Measurements from ENCODE around the gene C5. TPM values are rescaled to one million over a fixed set of nuclear protein-coding genes. Genes with fewer than 3 reads are reported as not detected.

Gene C5
- total RNA-seq, 1 experiment from 2014 or later = 0.57 TPM

DNA sequence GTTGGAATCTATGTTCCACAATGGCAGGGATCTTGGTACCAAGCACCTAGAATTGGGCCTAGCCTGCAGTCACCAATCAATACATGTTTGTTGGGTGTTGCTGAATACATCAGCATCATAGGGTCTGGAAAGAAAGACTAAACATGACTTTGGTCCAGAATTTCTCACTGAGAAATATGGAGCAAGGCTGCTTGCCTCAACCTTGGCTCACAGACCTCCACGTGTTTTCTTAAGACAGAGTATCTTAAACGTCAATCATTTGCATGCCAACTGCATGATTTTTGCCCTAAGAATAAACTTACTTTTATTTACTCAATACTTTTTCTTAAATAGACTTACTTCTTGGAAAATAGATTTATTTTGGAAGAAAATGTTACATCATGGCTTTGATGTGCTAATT is 100.8 kb downstream of the C5 start (continued):
- TF ChIP-seq, protein P1, sequence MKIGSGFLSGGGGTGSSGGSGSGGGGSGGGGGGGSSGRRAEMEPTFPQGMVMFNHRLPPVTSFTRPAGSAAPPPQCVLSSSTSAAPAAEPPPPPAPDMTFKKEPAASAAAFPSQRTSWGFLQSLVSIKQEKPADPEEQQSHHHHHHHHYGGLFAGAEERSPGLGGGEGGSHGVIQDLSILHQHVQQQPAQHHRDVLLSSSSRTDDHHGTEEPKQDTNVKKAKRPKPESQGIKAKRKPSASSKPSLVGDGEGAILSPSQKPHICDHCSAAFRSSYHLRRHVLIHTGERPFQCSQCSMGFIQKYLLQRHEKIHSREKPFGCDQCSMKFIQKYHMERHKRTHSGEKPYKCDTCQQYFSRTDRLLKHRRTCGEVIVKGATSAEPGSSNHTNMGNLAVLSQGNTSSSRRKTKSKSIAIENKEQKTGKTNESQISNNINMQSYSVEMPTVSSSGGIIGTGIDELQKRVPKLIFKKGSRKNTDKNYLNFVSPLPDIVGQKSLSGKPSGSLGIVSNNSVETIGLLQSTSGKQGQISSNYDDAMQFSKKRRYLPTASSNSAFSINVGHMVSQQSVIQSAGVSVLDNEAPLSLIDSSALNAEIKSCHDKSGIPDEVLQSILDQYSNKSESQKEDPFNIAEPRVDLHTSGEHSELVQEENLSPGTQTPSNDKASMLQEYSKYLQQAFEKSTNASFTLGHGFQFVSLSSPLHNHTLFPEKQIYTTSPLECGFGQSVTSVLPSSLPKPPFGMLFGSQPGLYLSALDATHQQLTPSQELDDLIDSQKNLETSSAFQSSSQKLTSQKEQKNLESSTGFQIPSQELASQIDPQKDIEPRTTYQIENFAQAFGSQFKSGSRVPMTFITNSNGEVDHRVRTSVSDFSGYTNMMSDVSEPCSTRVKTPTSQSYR (CRISPR knock-in tag; IDR thresholded peaks at IDR 0.05) = no peak
- TF ChIP-seq, protein P2, sequence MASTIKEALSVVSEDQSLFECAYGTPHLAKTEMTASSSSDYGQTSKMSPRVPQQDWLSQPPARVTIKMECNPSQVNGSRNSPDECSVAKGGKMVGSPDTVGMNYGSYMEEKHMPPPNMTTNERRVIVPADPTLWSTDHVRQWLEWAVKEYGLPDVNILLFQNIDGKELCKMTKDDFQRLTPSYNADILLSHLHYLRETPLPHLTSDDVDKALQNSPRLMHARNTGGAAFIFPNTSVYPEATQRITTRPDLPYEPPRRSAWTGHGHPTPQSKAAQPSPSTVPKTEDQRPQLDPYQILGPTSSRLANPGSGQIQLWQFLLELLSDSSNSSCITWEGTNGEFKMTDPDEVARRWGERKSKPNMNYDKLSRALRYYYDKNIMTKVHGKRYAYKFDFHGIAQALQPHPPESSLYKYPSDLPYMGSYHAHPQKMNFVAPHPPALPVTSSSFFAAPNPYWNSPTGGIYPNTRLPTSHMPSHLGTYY (CRISPR knock-in tag; IDR thresholded peaks at IDR 0.05) = no peak

DNA sequence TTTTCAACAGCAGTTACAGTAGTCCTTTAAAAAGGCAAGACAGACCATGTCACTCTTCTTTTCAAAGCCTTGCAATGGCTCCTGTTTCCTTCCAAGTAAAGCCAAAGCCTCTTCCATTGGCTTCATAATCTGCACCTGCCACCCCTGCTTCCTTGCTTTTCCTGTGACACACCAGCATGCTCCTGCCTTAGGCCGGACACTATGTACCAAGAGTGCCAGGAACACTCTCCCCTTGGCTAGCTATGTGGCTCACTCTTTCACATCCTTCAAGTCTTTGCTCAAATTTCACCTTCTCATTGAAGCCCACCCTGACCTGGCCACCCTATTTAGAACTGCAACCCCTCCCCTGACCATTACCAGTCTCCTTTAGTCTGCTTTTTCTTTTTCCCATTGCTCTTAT is 101.3 kb downstream of the C5 start:
- ATAC-seq = no peak
- ChIA-PET CTCF (no interaction called here), POLR2A (no interaction called here)
- Mint-ChIP-seq H3K27me3 (ENCODE audit: low read depth) (no peaks in the 10 kb centered on the region), H3K4me3 (no peak overlapping the region), H3K4me1 (peaks cover 21% of the 10 kb centered on the region), H3K27ac (no peak overlapping the region), H3K9me3 (no peaks in the 10 kb centered on the region), H3K36me3 (no peaks in the 10 kb centered on the region)
- TF ChIP-seq, protein P3, sequence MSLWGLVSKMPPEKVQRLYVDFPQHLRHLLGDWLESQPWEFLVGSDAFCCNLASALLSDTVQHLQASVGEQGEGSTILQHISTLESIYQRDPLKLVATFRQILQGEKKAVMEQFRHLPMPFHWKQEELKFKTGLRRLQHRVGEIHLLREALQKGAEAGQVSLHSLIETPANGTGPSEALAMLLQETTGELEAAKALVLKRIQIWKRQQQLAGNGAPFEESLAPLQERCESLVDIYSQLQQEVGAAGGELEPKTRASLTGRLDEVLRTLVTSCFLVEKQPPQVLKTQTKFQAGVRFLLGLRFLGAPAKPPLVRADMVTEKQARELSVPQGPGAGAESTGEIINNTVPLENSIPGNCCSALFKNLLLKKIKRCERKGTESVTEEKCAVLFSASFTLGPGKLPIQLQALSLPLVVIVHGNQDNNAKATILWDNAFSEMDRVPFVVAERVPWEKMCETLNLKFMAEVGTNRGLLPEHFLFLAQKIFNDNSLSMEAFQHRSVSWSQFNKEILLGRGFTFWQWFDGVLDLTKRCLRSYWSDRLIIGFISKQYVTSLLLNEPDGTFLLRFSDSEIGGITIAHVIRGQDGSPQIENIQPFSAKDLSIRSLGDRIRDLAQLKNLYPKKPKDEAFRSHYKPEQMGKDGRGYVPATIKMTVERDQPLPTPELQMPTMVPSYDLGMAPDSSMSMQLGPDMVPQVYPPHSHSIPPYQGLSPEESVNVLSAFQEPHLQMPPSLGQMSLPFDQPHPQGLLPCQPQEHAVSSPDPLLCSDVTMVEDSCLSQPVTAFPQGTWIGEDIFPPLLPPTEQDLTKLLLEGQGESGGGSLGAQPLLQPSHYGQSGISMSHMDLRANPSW (CRISPR knock-in tag; conservative IDR thresholded peaks at IDR 0.05; ENCODE audit: low read depth) = no peak
- no peak for TF ChIP-seq OVOL2 (CRISPR knock-in tag; IDR thresholded peaks at IDR 0.05; ENCODE audit: borderline replicate concordance)
- no peak for TF ChIP-seq PRRX2 (CRISPR knock-in tag; IDR thresholded peaks at IDR 0.05)
- no peak for TF ChIP-seq FOXJ3 (CRISPR knock-in tag; IDR thresholded peaks at IDR 0.05; ENCODE audit: borderline replicate concordance)
- no peak for TF ChIP-seq SMAD4 (CRISPR knock-in tag; IDR thresholded peaks at IDR 0.05)
- no peak for TF ChIP-seq TCF7 (CRISPR knock-in tag; IDR thresholded peaks at IDR 0.05; ENCODE audit: low read depth)
- TF ChIP-seq NR2C2 (CRISPR knock-in tag; IDR thresholded peaks at IDR 0.05) = no peak
- TF ChIP-seq ZNF671 (CRISPR knock-in tag; IDR thresholded peaks at IDR 0.05) = no peak
- TF ChIP-seq MXD4 (CRISPR knock-in tag; IDR thresholded peaks at IDR 0.05; ENCODE audit: borderline replicate concordance) = no peak
- no peak for TF ChIP-seq ZNF416 (CRISPR knock-in tag; IDR thresholded peaks at IDR 0.05)
- DNase-seq (ENCODE audit: low spot score) = no peak

DNA sequence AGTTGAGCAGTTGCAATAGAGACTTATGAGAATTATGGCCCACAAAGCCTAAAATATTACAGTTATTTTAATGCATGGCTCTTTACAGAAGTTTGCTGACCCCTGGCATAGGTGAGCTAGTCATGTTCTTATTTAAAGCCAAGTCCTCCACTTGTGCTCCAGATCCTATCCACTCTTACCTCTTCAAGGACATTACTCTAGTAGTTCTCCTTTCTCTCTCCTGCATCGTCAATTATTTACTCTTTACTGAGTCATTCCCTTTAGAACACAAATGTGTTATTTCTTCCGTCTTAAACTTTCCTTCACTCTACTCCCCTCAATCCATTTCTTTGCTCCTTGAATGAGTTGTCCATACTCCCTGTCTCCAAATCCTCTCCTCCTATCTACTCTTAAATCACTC is 102.9 kb downstream of the C5 start:
- Mint-ChIP-seq H3K27ac (no peak overlapping the region), H3K36me3 (no peaks in the 10 kb centered on the region), H3K27me3 (ENCODE audit: low read depth) (no peaks in the 10 kb centered on the region), H3K4me1 (peaks cover 27% of the 10 kb centered on the region), H3K4me3 (no peak overlapping the region), H3K9me3 (no peaks in the 10 kb centered on the region)
- CTCF ChIA-PET = no interaction called here
- DNase-seq (ENCODE audit: low spot score) (no peak), ATAC-seq (no peak)
- POLR2A ChIA-PET = no interaction called here
- TF ChIP-seq ZNF138 (CRISPR knock-in tag; conservative IDR thresholded peaks at IDR 0.05) = no peak
- TF ChIP-seq SMAD4 (CRISPR knock-in tag; IDR thresholded peaks at IDR 0.05) = no peak
- TF ChIP-seq, protein P1 (CRISPR knock-in tag; IDR thresholded peaks at IDR 0.05) = no peak
- TF ChIP-seq HMGA2 (CRISPR knock-in tag; IDR thresholded peaks at IDR 0.05) = no peak
- TF ChIP-seq ZNF317 (CRISPR knock-in tag; IDR thresholded peaks at IDR 0.05; ENCODE audit: borderline replicate concordance, low read depth) = no peak
- TF ChIP-seq, protein P4, sequence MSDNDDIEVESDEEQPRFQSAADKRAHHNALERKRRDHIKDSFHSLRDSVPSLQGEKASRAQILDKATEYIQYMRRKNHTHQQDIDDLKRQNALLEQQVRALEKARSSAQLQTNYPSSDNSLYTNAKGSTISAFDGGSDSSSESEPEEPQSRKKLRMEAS (CRISPR knock-in tag; IDR thresholded peaks at IDR 0.05) = no peak
- TF ChIP-seq, protein P5, sequence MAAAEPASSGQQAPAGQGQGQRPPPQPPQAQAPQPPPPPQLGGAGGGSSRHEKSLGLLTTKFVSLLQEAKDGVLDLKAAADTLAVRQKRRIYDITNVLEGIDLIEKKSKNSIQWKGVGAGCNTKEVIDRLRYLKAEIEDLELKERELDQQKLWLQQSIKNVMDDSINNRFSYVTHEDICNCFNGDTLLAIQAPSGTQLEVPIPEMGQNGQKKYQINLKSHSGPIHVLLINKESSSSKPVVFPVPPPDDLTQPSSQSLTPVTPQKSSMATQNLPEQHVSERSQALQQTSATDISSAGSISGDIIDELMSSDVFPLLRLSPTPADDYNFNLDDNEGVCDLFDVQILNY (CRISPR knock-in tag; IDR thresholded peaks at IDR 0.05) = no peak
- no peak for TF ChIP-seq RELA (CRISPR knock-in tag; IDR thresholded peaks at IDR 0.05; ENCODE audit: borderline replicate concordance)
- TF ChIP-seq, protein P6, sequence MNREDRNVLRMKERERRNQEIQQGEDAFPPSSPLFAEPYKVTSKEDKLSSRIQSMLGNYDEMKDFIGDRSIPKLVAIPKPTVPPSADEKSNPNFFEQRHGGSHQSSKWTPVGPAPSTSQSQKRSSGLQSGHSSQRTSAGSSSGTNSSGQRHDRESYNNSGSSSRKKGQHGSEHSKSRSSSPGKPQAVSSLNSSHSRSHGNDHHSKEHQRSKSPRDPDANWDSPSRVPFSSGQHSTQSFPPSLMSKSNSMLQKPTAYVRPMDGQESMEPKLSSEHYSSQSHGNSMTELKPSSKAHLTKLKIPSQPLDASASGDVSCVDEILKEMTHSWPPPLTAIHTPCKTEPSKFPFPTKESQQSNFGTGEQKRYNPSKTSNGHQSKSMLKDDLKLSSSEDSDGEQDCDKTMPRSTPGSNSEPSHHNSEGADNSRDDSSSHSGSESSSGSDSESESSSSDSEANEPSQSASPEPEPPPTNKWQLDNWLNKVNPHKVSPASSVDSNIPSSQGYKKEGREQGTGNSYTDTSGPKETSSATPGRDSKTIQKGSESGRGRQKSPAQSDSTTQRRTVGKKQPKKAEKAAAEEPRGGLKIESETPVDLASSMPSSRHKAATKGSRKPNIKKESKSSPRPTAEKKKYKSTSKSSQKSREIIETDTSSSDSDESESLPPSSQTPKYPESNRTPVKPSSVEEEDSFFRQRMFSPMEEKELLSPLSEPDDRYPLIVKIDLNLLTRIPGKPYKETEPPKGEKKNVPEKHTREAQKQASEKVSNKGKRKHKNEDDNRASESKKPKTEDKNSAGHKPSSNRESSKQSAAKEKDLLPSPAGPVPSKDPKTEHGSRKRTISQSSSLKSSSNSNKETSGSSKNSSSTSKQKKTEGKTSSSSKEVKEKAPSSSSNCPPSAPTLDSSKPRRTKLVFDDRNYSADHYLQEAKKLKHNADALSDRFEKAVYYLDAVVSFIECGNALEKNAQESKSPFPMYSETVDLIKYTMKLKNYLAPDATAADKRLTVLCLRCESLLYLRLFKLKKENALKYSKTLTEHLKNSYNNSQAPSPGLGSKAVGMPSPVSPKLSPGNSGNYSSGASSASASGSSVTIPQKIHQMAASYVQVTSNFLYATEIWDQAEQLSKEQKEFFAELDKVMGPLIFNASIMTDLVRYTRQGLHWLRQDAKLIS (CRISPR knock-in tag; IDR thresholded peaks at IDR 0.05; ENCODE audit: borderline replicate concordance) = no peak

Measured in WTC11 (cell line).